WI38 (cell line): ENCODE data around the gene CEACAM6.
A peak's percentile ranks its signal among the peaks of the same experiment; 100 is the strongest.

Experiments used
- H3K4me3 ChIP-seq: 2 replicates; pipeline ENCODE4 v1.5.1; 2011; ENCODE audit warnings: low read depth, mild to moderate bottlenecking, control low read depth, low read length
- CTCF ChIP-seq: IDR thresholded peaks from 2 replicates; pipeline ENCODE4 v1.5.1; 2012; ENCODE audit warnings: low read depth, mild to moderate bottlenecking, control low read depth, low read length

Gene CEACAM6

GRCh38 chr19:41771410-41771809, 16.1 kb downstream of the CEACAM6 start:
- H3K4me3 ChIP-seq, result no peak overlapping the region

GRCh38 chr19:41774515-41774980, 19.2 kb downstream of the CEACAM6 start:
- H3K4me3 ChIP-seq, result no peak overlapping the region
- no peak for TF ChIP-seq CTCF

More at GRCh38 chr19:41771410-41771809, 16.1 kb downstream of the CEACAM6 start:
- TF ChIP-seq CTCF, result no peak

GRCh38 chr19:41776700-41777099, 21.4 kb downstream of the CEACAM6 start:
- no peak for TF ChIP-seq CTCF

GRCh38 chr19:41783612-41784011, 28.3 kb downstream of the CEACAM6 start:
- H3K4me3 ChIP-seq, result no peak overlapping the region
- no peak for TF ChIP-seq CTCF

More at GRCh38 chr19:41776700-41777099, 21.4 kb downstream of the CEACAM6 start:
- no peak overlapping the region for H3K4me3 ChIP-seq

- no peak overlapping the region for H3K4me3 ChIP-seq
- no peak for TF ChIP-seq CTCF
These were observed 29.0 kb downstream of the CEACAM6 start for GRCh38 chr19:41784312-41784711.

GRCh38 chr19:41784743-41785142, 29.4 kb downstream of the CEACAM6 start:
- H3K4me3 ChIP-seq, result no peak overlapping the region
- TF ChIP-seq CTCF, result no peak

GRCh38 chr19:41785653-41786052, 30.3 kb downstream of the CEACAM6 start:
- no peak overlapping the region for H3K4me3 ChIP-seq
- TF ChIP-seq CTCF, result peak; percentile 73
